ENCODE results near the gene MVB12B.

The MVB12B gene

DNA sequence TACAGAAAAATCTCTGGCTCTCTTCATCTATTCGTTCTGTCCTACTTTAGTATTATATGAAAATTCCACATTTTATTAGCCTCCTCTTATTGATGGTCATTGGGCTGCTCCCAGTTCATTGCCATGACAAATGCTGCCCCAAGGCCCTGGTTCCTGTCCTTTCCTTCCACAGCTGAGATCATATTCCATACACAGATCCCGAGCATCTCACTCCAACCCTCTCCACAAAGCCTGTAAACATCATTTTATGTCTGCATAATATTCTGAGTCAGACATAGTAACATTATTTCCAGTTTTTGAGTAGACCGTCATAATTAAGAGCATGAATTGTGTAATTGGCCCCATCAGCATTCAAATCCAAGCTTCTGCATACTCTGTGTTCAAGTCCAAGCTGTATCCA is 86.3 kb downstream of the MVB12B start:
- no peak overlapping the region for H3K4me3 ChIP-seq (ENCODE audit: control insufficient read depth, low read depth, low read length)
- TF ChIP-seq, protein P1, sequence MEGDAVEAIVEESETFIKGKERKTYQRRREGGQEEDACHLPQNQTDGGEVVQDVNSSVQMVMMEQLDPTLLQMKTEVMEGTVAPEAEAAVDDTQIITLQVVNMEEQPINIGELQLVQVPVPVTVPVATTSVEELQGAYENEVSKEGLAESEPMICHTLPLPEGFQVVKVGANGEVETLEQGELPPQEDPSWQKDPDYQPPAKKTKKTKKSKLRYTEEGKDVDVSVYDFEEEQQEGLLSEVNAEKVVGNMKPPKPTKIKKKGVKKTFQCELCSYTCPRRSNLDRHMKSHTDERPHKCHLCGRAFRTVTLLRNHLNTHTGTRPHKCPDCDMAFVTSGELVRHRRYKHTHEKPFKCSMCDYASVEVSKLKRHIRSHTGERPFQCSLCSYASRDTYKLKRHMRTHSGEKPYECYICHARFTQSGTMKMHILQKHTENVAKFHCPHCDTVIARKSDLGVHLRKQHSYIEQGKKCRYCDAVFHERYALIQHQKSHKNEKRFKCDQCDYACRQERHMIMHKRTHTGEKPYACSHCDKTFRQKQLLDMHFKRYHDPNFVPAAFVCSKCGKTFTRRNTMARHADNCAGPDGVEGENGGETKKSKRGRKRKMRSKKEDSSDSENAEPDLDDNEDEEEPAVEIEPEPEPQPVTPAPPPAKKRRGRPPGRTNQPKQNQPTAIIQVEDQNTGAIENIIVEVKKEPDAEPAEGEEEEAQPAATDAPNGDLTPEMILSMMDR (IDR thresholded peaks at IDR 0.05; ENCODE audit: control insufficient read depth, insufficient read depth, low read depth, low read length, missing control alignments), result no peak
- DNase-seq (ENCODE audit: low read depth), result peak; percentile 28

DNA sequence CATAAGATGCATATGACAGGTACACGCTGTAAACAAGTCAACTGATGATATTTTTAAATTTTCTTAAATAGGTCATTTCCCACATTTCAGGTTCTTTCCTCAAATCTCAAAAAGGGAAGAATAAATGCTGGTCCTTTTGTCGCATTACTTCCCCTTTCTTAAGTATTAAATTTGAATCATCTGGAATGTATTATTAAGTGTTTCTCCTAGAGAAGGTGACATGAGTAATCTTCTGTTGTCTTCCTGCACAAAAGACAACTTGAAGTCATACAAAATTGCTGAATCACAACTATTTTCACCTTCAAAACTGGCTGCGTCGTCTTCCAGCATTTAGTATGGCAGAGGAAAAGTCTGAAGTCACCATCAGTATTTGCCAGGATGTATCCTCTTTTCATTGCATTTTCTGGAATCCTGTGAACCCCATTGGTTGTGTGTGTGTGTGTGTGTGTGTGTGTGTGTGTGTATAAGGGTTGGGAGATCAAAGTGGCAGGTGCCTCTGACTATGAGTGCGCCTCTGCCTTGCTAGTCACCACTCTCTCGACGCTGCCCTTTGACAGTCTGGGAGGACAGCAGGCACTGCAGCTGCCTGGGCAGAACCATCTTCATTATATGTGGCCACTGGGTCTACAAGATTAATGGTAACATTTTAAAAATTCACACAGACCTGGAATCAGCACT is 86.9 kb downstream of the MVB12B start:
- TF ChIP-seq, protein P1 (IDR thresholded peaks at IDR 0.05; ENCODE audit: control insufficient read depth, insufficient read depth, low read depth, low read length, missing control alignments), result no peak
- no peak for DNase-seq (ENCODE audit: low read depth)
- H3K4me3 ChIP-seq (ENCODE audit: control insufficient read depth, low read depth, low read length), result no peak overlapping the region

DNA sequence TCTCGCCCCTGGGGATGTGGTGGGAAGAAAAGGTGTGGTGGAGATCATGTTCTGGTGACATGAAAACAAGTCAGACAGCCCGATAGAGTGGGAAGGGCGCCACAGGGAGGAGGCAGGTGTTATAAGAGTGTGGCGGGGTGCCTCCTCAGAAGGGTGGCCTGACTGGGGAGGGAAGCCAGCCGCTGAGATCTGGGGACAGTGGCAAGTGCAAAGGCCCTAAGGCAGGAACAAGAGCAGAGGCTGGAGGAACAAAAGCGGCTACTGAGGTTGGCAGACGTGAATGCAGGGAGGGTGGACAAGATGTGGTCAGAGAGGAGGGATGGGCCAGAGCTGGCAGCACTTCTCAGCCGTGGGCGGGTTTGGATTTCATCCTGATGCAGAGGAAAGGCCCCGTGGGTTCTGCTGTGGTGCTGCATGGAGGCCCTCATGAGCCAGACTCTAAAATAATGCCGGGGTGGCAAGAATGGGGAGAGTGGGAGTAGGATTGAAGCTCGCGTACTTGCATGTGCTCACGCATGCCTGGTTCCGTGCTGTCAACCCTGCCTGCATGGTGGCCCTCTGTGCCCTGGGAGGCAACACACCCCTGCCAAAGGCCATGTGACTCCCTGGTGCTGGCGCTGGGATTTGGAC is 89.2 kb downstream of the MVB12B start:
- TF ChIP-seq, protein P1 (IDR thresholded peaks at IDR 0.05; ENCODE audit: control insufficient read depth, insufficient read depth, low read depth, low read length, missing control alignments), result no peak
- no peak for DNase-seq (ENCODE audit: low read depth)
- H3K4me3 ChIP-seq (ENCODE audit: control insufficient read depth, low read depth, low read length), result no peak overlapping the region

DNA sequence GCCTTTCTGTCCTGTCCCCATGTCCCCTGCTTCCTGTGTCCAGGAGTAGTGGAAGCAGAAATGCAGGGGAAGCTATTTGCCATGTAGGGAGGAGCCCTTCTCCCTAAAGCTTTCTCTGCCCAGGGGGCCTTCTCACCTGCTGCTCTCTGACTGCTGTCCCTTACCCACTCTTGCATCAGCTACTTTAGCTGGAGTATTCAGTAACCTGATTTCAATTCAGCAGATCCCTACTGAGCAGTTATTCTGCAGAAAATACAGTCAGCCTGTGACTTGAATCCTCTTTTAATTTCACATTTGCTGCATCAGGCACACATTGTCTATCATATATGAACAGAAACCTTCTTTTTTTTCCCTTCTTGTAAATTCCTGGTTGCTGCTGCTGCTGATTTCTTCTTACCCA is 90.4 kb downstream of the MVB12B start:
- TF ChIP-seq, protein P1 (IDR thresholded peaks at IDR 0.05; ENCODE audit: control insufficient read depth, insufficient read depth, low read depth, low read length, missing control alignments), result no peak
- DNase-seq (ENCODE audit: low read depth), result no peak
- H3K4me3 ChIP-seq (ENCODE audit: control insufficient read depth, low read depth, low read length), result no peak overlapping the region

DNA sequence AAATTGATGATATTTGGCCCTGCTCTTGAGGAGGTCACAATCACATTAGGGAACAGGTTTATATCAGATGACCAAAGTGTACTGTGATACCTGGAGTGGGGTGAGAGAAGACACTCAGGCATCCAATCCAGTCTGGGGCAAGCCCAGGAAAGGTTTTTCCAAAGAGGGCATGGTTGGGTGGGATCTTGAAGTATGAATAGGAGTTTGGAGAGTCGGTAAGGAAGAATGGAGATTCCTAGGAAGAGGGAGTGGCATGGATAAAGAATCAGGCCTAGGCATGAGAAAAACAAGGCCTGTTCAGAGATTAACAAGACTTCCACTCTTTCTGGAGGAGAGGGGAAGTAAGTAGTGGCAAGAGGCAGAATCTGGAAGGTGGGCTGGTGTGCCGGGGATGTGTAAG is 91.1 kb downstream of the MVB12B start:
- TF ChIP-seq, protein P1 (IDR thresholded peaks at IDR 0.05; ENCODE audit: control insufficient read depth, insufficient read depth, low read depth, low read length, missing control alignments), result no peak
- H3K4me3 ChIP-seq (ENCODE audit: control insufficient read depth, low read depth, low read length), result no peak overlapping the region
- no peak for DNase-seq (ENCODE audit: low read depth)

DNA sequence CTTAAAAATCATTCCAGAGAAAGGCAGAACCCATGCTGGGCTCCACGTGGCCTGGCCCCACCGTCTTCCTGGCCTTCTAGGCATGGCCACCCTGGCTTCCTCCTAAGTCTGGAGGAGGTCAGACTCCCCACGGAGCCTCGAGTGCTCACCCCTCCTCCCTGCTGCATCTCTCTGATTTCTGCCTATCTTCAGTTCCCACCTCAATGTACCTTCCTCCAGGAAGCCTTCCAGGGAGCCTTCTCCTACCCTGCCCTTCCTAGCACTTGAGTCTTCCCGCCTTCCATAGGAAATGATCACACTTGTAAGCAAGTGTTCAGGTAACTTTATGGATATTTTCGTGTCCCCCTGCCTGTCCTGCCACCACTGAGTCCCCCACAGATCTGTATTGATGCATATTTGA is 92.0 kb downstream of the MVB12B start:
- no peak overlapping the region for H3K4me3 ChIP-seq (ENCODE audit: control insufficient read depth, low read depth, low read length)
- DNase-seq (ENCODE audit: low read depth), result no peak
- TF ChIP-seq, protein P1 (IDR thresholded peaks at IDR 0.05; ENCODE audit: control insufficient read depth, insufficient read depth, low read depth, low read length, missing control alignments), result no peak

Data from AG09309 (cell line).